ENCODE results near the gene ENDOG.
"Not testable (repeated sequence)": the region's sequence is repeated elsewhere in the genome, so short reads cannot be mapped to it uniquely, and the experiment has no call there.

The ENDOG gene

DNA sequence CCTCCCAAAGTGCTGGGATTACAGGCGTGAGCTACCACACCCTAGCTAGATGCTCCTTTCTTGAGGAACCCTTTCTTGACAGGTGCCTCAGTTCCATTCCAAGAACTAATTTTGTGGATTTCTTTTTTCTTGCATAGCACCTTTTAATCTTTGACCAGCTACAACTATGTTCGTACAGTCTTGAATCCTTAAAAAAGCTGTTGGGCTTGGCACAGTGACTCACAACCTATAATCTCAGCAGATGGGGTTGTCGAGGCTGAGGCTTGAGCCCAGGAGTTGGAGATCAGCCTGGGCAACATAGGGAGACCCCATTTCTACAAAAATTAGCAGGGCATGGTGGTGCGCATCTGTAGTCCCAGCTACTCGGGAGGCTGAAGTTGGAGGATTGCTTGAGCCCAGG, 45.3 kb upstream of the ENDOG start:
- no peak for TF ChIP-seq CTCF (conservative IDR thresholded peaks at IDR 0.05; ENCODE audit: low read depth)
- ChIA-PET POLR2A (ENCODE audit: low non-redundant PET) (interaction anchor here (0.8 kb wide), 1 partner anchor 45 kb away, joined by 3 read pairs; the partner anchor contains the start of gene ENDOG), CTCF (interaction anchor here (0.7 kb wide), 3 partner anchors 10 to 250 kb away, joined by 3 to 4 read pairs (median 3); no protein-coding TSS in a partner anchor)
- no peak for DNase-seq (ENCODE audit: low spot score)
- peak overlapping the region; percentile 91; the same call in 1 of the 2 replicates for H3K27ac ChIP-seq

GRCh38 chr9:128774804-128775203, 43.5 kb upstream of the ENDOG start:
- TF ChIP-seq CTCF (conservative IDR thresholded peaks at IDR 0.05; ENCODE audit: low read depth): no peak
- ChIA-PET POLR2A (ENCODE audit: low non-redundant PET) (no interaction called here), CTCF (no interaction called here)
- no peak for DNase-seq (ENCODE audit: low spot score)
- no peak overlapping the region for H3K27ac ChIP-seq

GRCh38 chr9:128780093-128780492, 38.2 kb upstream of the ENDOG start:
- DNase-seq (ENCODE audit: low spot score); POLR2A ChIA-PET (ENCODE audit: low non-redundant PET); H3K27ac ChIP-seq; CTCF ChIA-PET: not testable (repeated sequence)

GRCh38 chr9:128781187-128782070, 36.9 kb upstream of the ENDOG start:
- no peak for DNase-seq (ENCODE audit: low spot score)
- no peak overlapping the region for H3K27ac ChIP-seq
- ChIA-PET CTCF (no interaction called here), POLR2A (ENCODE audit: low non-redundant PET) (no interaction called here)
- TF ChIP-seq CTCF (conservative IDR thresholded peaks at IDR 0.05; ENCODE audit: low read depth): no peak

- DNase-seq (ENCODE audit: low spot score): no peak
- ChIA-PET CTCF (interaction anchor here (0.6 kb wide), 1 partner anchor 9 kb away, joined by 3 read pairs; no protein-coding TSS in a partner anchor), POLR2A (ENCODE audit: low non-redundant PET) (interaction anchor here (0.7 kb wide), 1 partner anchor 41 kb away, joined by 8 read pairs; no protein-coding TSS in a partner anchor)
- no peak overlapping the region for H3K27ac ChIP-seq
- TF ChIP-seq CTCF (conservative IDR thresholded peaks at IDR 0.05; ENCODE audit: low read depth): no peak
Observed at GRCh38 chr9:128782669-128783068, 35.6 kb upstream of the ENDOG start.

DNA sequence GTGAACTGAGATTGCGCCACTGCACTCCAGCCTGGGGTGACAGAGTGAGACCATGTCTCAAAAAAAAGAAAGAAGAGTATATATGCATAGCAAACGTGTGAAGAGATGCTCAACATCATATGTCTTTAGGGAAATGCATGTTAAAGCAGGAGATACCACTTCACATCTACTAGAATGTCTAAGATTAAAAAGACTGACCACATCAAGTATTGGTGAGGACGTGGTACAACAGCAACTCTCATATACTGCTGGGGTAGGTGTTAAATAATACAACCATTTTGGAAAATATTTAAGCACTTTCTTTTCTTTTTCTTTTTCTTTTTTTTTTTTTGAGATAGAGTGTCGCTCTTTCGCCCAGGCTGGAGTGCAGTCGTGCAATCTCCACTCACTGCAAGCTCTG, 32.9 kb upstream of the ENDOG start:
- no peak for TF ChIP-seq CTCF (conservative IDR thresholded peaks at IDR 0.05; ENCODE audit: low read depth)
- DNase-seq (ENCODE audit: low spot score): no peak
- ChIA-PET POLR2A (ENCODE audit: low non-redundant PET) (no interaction called here), CTCF (interaction anchor here (0.6 kb wide), 1 partner anchor 83 kb away, joined by 3 read pairs; the partner anchor contains the start of gene PKN3)
- no peak overlapping the region for H3K27ac ChIP-seq
